ENCODE data around the gene SUSD4. TPM values are rescaled to one million over a fixed set of nuclear protein-coding genes. Genes with fewer than 3 reads are reported as not detected.

SUSD4 gene
- total and polyA plus RNA-seq, 2 of the 4 experiments (the other 2 are of a cell fraction), result 1.8 to 2.7 TPM

GRCh38 chr1:223210788-223211120 is 153.2 kb downstream of the SUSD4 start:
- Histone ChIP-seq H3K18ac (ENCODE audit: low read depth, low read length) (no peak overlapping the region), H2BK15ac (ENCODE audit: low read depth, low read length) (no peak overlapping the region), H3K9me3 (ENCODE audit: control insufficient read depth, insufficient read depth, low read length) (no peaks in the 10 kb centered on the region), H3K27ac (ENCODE audit: insufficient read depth, low read length) (no peak overlapping the region), H3K79me1 (ENCODE audit: low read depth in 1 of 2, low read length in 2 of 2) (no peaks in the 10 kb centered on the region), H3K9ac (ENCODE audit: low read depth, low read length) (no peak overlapping the region), H3K56ac (ENCODE audit: extremely low read depth, insufficient read depth, low read length) (no peak overlapping the region), H2BK5ac (ENCODE audit: low read depth, low read length, poor library complexity, severe bottlenecking) (no peak overlapping the region), H3K23ac (ENCODE audit: low read depth, low read length) (no peak overlapping the region), H3K9me1 (ENCODE audit: insufficient read depth, low read length) (no peaks in the 10 kb centered on the region), H2BK20ac (ENCODE audit: low read depth, low read length) (no peak overlapping the region), H4K20me1 (ENCODE audit: insufficient read depth, low read length) (no peaks in the 10 kb centered on the region), H2AFZ (replicated peaks; ENCODE audit: low read length, poor library complexity) (no peak overlapping the region), H2BK120ac (ENCODE audit: low read depth, low read length) (no peak overlapping the region), H3K4me3 (ENCODE audit: insufficient read depth, low read depth, low read length) (no peak overlapping the region), H4K91ac (ENCODE audit: insufficient read depth, low read depth, low read length) (no peak overlapping the region), H4K8ac (ENCODE audit: low read depth in 2 of 2, low read length in 2 of 2) (no peak overlapping the region), H3K14ac (replicated peaks; ENCODE audit: low read depth, low read length) (no peak overlapping the region), H2AK9ac (replicated peaks; ENCODE audit: low read depth, low read length, poor library complexity) (no peak overlapping the region), H3K27me3 (ENCODE audit: control insufficient read depth, insufficient read depth, low read length) (peaks cover 12% of the 10 kb centered on the region), H2AK5ac (ENCODE audit: low read depth, low read length) (no peak overlapping the region), H3K4me1 (ENCODE audit: control insufficient read depth, insufficient read depth, low read length) (no peaks in the 10 kb centered on the region), H3K4me2 (ENCODE audit: low read depth, low read length) (no peak overlapping the region), H3K4ac (ENCODE audit: low read depth, low read length) (no peak overlapping the region), H3K36me3 (ENCODE audit: control insufficient read depth, insufficient read depth, low read length) (no peaks in the 10 kb centered on the region), H4K5ac (ENCODE audit: low read depth, low read length) (no peak overlapping the region)
- DNase-seq (no peak), ATAC-seq (ENCODE audit: low read depth) (no peak)
- in situ Hi-C loops (cut with MboI; ENCODE audit: low sequenced_read_pairs), result no loop called here
- dilution Hi-C loops (cut with HindIII; ENCODE audit: low sequenced_read_pairs, unreplicated experiment), result no loop called here
- no CpG with 5 or more reads among the region's 3 CpGs for WGBS, 2 experiments (ENCODE audit: extremely low coverage in 2 of 2, insufficient read length in 1 of 2)
- no TSS peak for BruUV-seq (replicated peaks)
- CTCF ChIA-PET, result no interaction called here
- TF ChIP-seq RFX5 (IDR thresholded peaks at IDR 0.05; ENCODE audit: low read depth, low read length) (no peak), MAFK (IDR thresholded peaks at IDR 0.05; ENCODE audit: low read depth, low read length) (peak; percentile 23; the same call in 1 of the 2 replicates)
- POLR2A ChIA-PET (ENCODE audit: unreplicated experiment), result no interaction called here
- intact Hi-C loops (cut with micrococcal nuclease), result no loop called here
